ENCODE data around the gene PDSS2.

The PDSS2 gene

GRCh38 chr6:107115695-107116327 is 343.6 kb downstream of the PDSS2 start:
- DNase-seq (ENCODE audit: low read depth): no peak
- H3K4me3 ChIP-seq (ENCODE audit: low read length): peak overlapping the region; percentile 61
- TF ChIP-seq CTCF (conservative IDR thresholded peaks at IDR 0.05; ENCODE audit: low read depth, low read length): no peak

- no peak for DNase-seq (ENCODE audit: low read depth)
- H3K4me3 ChIP-seq (ENCODE audit: low read length): peak within 1 kb of the TSS; percentile 61
- TF ChIP-seq CTCF (conservative IDR thresholded peaks at IDR 0.05; ENCODE audit: low read depth, low read length): no peak
Measured at GRCh38 chr6:107114926-107115694, 344.3 kb downstream of the PDSS2 start, which contains the start of gene BEND3. Gene BEND3 (minus strand): TSS chr6:107115515. CDS start chr6:107099285, 16,230 bp downstream.

- peak; percentile 59 for DNase-seq (ENCODE audit: low read depth)
- peak; percentile 57 for TF ChIP-seq CTCF (conservative IDR thresholded peaks at IDR 0.05; ENCODE audit: low read depth, low read length)
- peak overlapping the region; percentile 43 for H3K4me3 ChIP-seq (ENCODE audit: low read length)
Measured at GRCh38 chr6:107114213-107114925, 345.0 kb downstream of the PDSS2 start.

GRCh38 chr6:107110200-107110599 is 349.2 kb downstream of the PDSS2 start:
- DNase-seq (ENCODE audit: low read depth): peak; percentile 78
- H3K4me3 ChIP-seq (ENCODE audit: low read length): no peak overlapping the region
- TF ChIP-seq CTCF (conservative IDR thresholded peaks at IDR 0.05; ENCODE audit: low read depth, low read length): no peak

- DNase-seq (ENCODE audit: low read depth): peak; percentile 99
- no peak for TF ChIP-seq CTCF (conservative IDR thresholded peaks at IDR 0.05; ENCODE audit: low read depth, low read length)
- peak overlapping the region; percentile 32 for H3K4me3 ChIP-seq (ENCODE audit: low read length)
Measured at GRCh38 chr6:107108201-107108890, 351.0 kb downstream of the PDSS2 start.

GRCh38 chr6:107107791-107108190 is 351.6 kb downstream of the PDSS2 start:
- TF ChIP-seq CTCF (conservative IDR thresholded peaks at IDR 0.05; ENCODE audit: low read depth, low read length): no peak
- DNase-seq (ENCODE audit: low read depth): no peak
- H3K4me3 ChIP-seq (ENCODE audit: low read length): peak overlapping the region; percentile 32

Data from retinal pigment epithelial cell (primary cell).